Endothelial cell (in vitro differentiated cells): ENCODE results near the gene FHOD3. TPM values are rescaled to one million over a fixed set of nuclear protein-coding genes. Genes with fewer than 3 reads are reported as not detected.

ENCODE experiments used
- DNase-seq: peaks from one replicate; pipeline ENCODE4 v3.0.0; 2021; ENCODE audit warnings: low spot score
- H3K27ac Mint-ChIP-seq: one replicate; pipeline ENCODE4 v1.8.0; 2021; ENCODE audit warnings: mixed read lengths, inconsistent platforms; ENCODE audit not compliant: unreplicated experiment
- H3K27me3 Mint-ChIP-seq: one replicate; pipeline ENCODE4 v1.8.0; 2021; ENCODE audit warnings: mild to moderate bottlenecking, moderate library complexity, mixed read lengths, inconsistent platforms; ENCODE audit not compliant: unreplicated experiment
- H3K36me3 Mint-ChIP-seq: one replicate; pipeline ENCODE4 v1.8.0; 2021; ENCODE audit warnings: mild to moderate bottlenecking, low read depth, mixed read lengths, inconsistent platforms; ENCODE audit not compliant: unreplicated experiment
- H3K4me1 Mint-ChIP-seq: one replicate; pipeline ENCODE4 v1.8.0; 2021; ENCODE audit warnings: mild to moderate bottlenecking, mixed read lengths, inconsistent platforms; ENCODE audit not compliant: unreplicated experiment
- H3K4me3 Mint-ChIP-seq: one replicate; pipeline ENCODE4 v1.8.0; 2021; ENCODE audit warnings: mild to moderate bottlenecking, mixed read lengths, inconsistent platforms; ENCODE audit not compliant: unreplicated experiment
- H3K9me3 Mint-ChIP-seq: one replicate; pipeline ENCODE4 v1.8.0; 2021; ENCODE audit warnings: mixed read lengths, inconsistent platforms; ENCODE audit not compliant: unreplicated experiment
- CTCF ChIP-seq: fragments of 200-600 bp; sonication (generic); IDR thresholded peaks from one replicate; pipeline ENCODE4 v1.5.0; 2021; ENCODE audit warnings: antibody characterized with exemption; ENCODE audit not compliant: unreplicated experiment
- total RNA-seq: library from RNA; stranded (reverse); fragmentation: NEBNext Ultra II Directional; extraction: Animal tissue kit (Norgen Biotek cat#: 25700); gene quantifications from one replicate; pipeline ENCODE4 v1.2.1, GENCODE V29; 2021; ENCODE audit not compliant: unreplicated experiment

Gene FHOD3
- total RNA-seq, 1 donor from 2014 or later, result 0.67 TPM

GRCh38 chr18:36580266-36580665 lies 282.8 kb downstream of the FHOD3 start:
- no peak overlapping the region for H3K4me3 Mint-ChIP-seq
- H3K9me3 Mint-ChIP-seq, result no peaks in the 10 kb centered on the region
- no peaks in the 10 kb centered on the region for H3K36me3 Mint-ChIP-seq
- H3K27me3 Mint-ChIP-seq, result peaks cover 1% of the 10 kb centered on the region
- no peak for DNase-seq
- TF ChIP-seq CTCF, result no peak
- H3K27ac Mint-ChIP-seq, result no peak overlapping the region
- H3K4me1 Mint-ChIP-seq, result peaks cover 5% of the 10 kb centered on the region

GRCh38 chr18:36580874-36581750 lies 283.6 kb downstream of the FHOD3 start:
- H3K27ac Mint-ChIP-seq, result no peak overlapping the region
- no peak for TF ChIP-seq CTCF
- no peak for DNase-seq
- no peaks in the 10 kb centered on the region for H3K36me3 Mint-ChIP-seq
- peaks cover 5% of the 10 kb centered on the region for H3K4me1 Mint-ChIP-seq
- H3K9me3 Mint-ChIP-seq, result no peaks in the 10 kb centered on the region
- peaks cover 1% of the 10 kb centered on the region for H3K27me3 Mint-ChIP-seq
- no peak overlapping the region for H3K4me3 Mint-ChIP-seq

- Mint-ChIP-seq H3K4me1 (peaks cover 5% of the 10 kb centered on the region), H3K9me3 (no peaks in the 10 kb centered on the region), H3K36me3 (no peaks in the 10 kb centered on the region), H3K27me3 (peaks cover 1% of the 10 kb centered on the region), H3K27ac (no peak overlapping the region), H3K4me3 (no peak overlapping the region)
- no peak for TF ChIP-seq CTCF
- peak; percentile 24 for DNase-seq
Observed at GRCh38 chr18:36582988-36583745, 285.7 kb downstream of the FHOD3 start.

- DNase-seq, result no peak
- Mint-ChIP-seq H3K27me3 (peaks cover 2% of the 10 kb centered on the region), H3K27ac (no peak overlapping the region), H3K9me3 (no peaks in the 10 kb centered on the region), H3K36me3 (no peaks in the 10 kb centered on the region), H3K4me1 (peaks cover 1% of the 10 kb centered on the region), H3K4me3 (no peak overlapping the region)
- no peak for TF ChIP-seq CTCF
Observed at GRCh38 chr18:36589857-36590543, 292.5 kb downstream of the FHOD3 start.
